Fibroblast of the aortic adventitia (primary cell): ENCODE results near the gene STK4. TPM values are rescaled to one million over a fixed set of nuclear protein-coding genes. Genes with fewer than 3 reads are reported as not detected.
A peak's percentile ranks its signal among the peaks of the same experiment; 100 is the strongest.

Experiments
- DNase-seq: peaks from one replicate; pipeline ENCODE4 v3.0.0-alpha.2; 2010; ENCODE audit warnings: low read depth
- H3K4me3 ChIP-seq: 2 replicates; pipeline ENCODE4 v1.5.1; 2011; ENCODE audit warnings: low read depth, mild to moderate bottlenecking, control low read depth, low read length, moderate library complexity
- total RNA-seq: library from RNA; depleted of rRNA; stranded (reverse); fragments of >200 nt; gene quantifications from 2 replicates; pipeline ENCODE4 v1.2.3, GENCODE V29; 2012; ENCODE audit warnings: low replicate concordance
- TF ChIP-seq, protein P1 (sequence below): IDR thresholded peaks from 2 replicates; pipeline ENCODE4 v1.5.1; 2011; ENCODE audit warnings: mild to moderate bottlenecking, low read length, control low read depth, inconsistent platforms; ENCODE audit not compliant: insufficient read depth

STK4 gene
- total RNA-seq, 1 donor = 41.6 TPM

DNA sequence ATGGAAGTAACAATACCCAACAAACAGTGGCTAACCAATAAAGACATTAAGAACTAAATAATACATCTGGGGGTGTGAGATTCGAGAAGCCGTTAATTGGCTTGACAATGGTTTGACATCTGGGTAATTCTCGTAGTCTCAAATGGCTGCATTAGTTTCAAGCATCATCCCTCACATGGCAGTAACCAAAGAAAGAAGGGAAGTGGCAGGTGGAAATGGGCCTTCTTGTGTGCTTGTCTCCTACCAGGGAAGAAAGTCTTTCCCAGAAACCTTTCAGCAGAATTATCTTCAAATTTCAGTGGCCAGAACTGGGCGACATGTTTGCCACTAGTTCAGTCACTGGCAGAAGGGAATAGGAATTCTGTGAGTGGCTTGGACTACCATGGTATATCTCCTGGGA lies 10.4 kb downstream of the STK4 start:
- H3K4me3 ChIP-seq = no peak overlapping the region
- no peak for DNase-seq
- TF ChIP-seq, protein P1, sequence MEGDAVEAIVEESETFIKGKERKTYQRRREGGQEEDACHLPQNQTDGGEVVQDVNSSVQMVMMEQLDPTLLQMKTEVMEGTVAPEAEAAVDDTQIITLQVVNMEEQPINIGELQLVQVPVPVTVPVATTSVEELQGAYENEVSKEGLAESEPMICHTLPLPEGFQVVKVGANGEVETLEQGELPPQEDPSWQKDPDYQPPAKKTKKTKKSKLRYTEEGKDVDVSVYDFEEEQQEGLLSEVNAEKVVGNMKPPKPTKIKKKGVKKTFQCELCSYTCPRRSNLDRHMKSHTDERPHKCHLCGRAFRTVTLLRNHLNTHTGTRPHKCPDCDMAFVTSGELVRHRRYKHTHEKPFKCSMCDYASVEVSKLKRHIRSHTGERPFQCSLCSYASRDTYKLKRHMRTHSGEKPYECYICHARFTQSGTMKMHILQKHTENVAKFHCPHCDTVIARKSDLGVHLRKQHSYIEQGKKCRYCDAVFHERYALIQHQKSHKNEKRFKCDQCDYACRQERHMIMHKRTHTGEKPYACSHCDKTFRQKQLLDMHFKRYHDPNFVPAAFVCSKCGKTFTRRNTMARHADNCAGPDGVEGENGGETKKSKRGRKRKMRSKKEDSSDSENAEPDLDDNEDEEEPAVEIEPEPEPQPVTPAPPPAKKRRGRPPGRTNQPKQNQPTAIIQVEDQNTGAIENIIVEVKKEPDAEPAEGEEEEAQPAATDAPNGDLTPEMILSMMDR = no peak

DNA sequence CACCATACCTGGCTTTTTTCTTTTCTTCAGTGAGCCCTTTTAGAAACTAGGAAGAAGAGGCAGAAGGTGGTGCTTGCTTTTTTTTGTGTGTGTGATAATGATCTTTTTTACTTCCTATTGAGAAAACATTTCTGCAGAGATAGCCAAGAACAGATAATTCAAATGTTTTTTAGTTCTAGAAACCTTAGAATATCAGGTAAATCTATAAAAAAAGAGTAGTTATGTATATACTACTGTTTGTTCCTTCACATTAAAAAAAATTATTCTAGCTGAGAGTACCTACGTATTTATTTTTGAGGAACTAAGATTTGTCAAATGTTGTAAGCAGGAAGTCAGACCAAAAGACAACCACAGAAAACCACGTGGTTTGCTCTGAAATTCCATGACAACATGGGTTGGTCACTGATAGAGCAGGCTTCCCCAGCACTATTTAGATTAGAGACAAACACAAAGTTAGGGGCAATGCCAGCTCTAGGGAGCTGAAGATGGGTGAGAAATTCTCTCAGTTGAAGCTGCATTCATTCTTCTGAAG lies 12.8 kb downstream of the STK4 start:
- TF ChIP-seq, protein P1 = no peak
- no peak overlapping the region for H3K4me3 ChIP-seq
- no peak for DNase-seq

DNA sequence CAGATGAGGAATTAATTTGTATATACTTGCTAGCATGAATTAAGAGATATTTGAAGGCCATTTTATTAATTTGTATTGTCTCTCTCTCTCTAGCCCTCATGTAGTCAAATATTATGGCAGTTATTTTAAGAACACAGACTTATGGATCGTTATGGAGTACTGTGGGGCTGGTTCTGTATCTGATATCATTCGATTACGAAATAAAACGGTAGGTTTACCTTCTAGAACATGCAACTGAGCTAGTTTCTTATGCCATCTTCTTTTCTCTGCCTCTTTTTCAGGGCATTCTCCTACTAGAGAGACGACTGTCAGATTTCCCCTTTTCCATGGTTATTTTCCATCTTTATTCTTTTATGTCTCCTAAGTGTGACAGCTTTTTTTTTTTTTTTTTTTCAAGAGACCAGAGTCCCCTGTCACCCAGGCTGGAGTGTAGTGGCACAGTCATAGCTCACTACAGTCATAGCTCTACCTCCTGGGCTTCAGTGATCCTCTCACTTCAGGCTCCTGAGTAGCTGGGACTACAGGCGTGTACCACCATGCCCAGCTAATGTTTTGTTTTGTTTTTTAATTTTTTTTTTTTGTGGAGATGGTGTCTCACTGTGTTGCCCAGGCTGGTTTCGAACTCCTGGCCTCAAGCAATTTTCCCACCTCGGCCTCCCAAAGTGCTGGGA lies 15.6 kb downstream of the STK4 start:
- H3K4me3 ChIP-seq = no peak overlapping the region
- TF ChIP-seq, protein P1 = no peak
- no peak for DNase-seq

DNA sequence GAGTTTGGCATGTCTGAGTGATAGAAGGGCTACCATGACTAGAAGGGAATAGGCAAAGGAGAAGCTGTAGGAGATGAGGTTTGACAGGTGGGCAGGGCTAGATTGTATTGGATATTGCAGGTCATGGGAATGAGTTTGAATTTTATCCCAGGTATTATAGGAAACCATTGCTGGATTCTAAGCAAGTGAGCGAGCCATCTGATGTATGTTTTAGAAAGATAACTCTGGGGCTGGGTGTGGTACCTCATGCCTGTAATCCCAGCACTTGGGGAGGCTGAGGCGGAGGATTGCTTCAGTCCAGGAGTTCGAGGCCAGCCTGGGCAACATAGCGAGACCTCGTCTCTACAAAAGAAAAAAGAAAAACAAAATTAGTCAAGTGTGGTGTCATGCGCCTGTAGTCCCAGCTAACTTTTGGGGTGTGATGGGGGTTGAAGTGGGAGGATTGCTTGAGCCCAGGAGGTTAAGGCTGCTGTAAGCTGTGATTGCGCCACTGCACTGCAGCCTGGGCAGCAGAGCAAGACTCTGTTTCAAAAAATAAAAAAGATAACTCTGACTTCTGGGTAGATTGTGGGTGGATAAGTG lies 16.9 kb downstream of the STK4 start:
- DNase-seq = no peak
- no peak overlapping the region for H3K4me3 ChIP-seq
- TF ChIP-seq, protein P1 = no peak

DNA sequence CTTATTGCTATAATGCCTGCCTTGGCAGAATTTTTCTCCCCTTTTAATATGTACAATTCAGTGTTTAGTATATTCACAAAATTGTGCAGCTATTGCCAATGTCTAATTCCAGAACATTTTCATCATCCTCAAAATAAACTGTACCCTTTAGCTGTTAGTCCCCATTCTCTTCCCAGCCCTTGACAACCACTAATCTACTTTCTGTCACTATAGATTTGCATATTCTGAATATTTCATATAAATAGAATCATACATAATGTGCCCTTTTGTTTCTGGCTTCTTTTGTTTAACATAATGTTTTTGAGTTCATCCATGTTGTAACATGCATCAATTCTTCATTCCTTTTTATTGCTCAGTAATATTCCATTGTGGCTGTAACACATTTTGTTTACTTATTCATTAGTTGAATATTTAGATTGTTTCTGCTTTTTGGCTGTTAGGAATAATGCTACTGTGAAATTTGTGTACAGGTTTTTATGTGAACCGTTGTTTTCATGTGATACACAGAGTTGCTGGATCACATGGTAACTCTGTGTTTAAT lies 22.4 kb downstream of the STK4 start:
- DNase-seq = no peak
- no peak overlapping the region for H3K4me3 ChIP-seq
- TF ChIP-seq, protein P1 = no peak

DNA sequence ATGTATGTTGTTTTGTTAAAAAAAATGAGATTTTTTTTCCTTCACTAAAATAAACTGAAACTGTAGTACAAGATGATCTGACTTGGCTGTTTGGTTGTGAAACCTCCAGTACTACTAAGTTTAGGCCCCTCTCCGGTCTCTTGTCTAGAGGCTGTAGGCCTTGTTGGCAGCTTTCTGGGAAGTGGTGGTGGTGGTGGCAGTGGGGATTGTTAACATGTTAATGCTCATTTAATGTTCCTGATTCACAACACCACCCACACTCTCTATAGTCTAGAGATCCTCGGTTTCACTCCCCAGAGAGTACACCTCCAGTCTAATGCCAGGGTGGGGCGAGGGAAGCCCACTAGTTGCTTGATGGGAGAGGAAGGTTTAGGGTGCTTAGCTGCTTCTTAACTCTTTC lies 24.1 kb downstream of the STK4 start:
- H3K4me3 ChIP-seq = peak overlapping the region; percentile 45
- TF ChIP-seq, protein P1 = no peak
- DNase-seq = peak; percentile 40
